DMS53 treated with DMSO at 0.1 percent for 48 hours (cell line): Measurements from ENCODE around the gene NDST4.

Source experiments
- DNase-seq: peaks from one replicate; lab custom pipeline; 2025; ENCODE audit not compliant: unreplicated experiment; lab: John Stamatoyannopoulos, UW

NDST4 gene

GRCh38 chr4:115113506-115114106 lies at the start of gene NDST4:
NDST4 (minus strand) TSS chr4:115113620; CDS start chr4:115077036, 36,584 bp downstream.
- peak; percentile 79 for DNase-seq

GRCh38 chr4:115159141-115159540 lies 45.7 kb upstream of the NDST4 start:
- DNase-seq, result no peak

- DNase-seq, result no peak
These were observed 44.9 kb upstream of the NDST4 start for GRCh38 chr4:115158296-115158695.

- DNase-seq, result no peak
These were observed 41.4 kb upstream of the NDST4 start for GRCh38 chr4:115154826-115155225.

- no peak for DNase-seq
These were observed 39.5 kb upstream of the NDST4 start for GRCh38 chr4:115152965-115153364.

- no peak for DNase-seq
These were observed 38.7 kb upstream of the NDST4 start for GRCh38 chr4:115152081-115152480.

GRCh38 chr4:115149106-115149505 lies 35.7 kb upstream of the NDST4 start:
- DNase-seq, result no peak

- DNase-seq, result peak; percentile 59
These were observed 32.2 kb upstream of the NDST4 start for GRCh38 chr4:115145393-115146160.

GRCh38 chr4:115128037-115128436 lies 14.6 kb upstream of the NDST4 start:
- no peak for DNase-seq

- no peak for DNase-seq
These were observed 13.1 kb upstream of the NDST4 start for GRCh38 chr4:115126491-115126890.

- DNase-seq, result no peak
These were observed 8.1 kb upstream of the NDST4 start for GRCh38 chr4:115121351-115122043.

GRCh38 chr4:115119804-115120352 lies 6.5 kb upstream of the NDST4 start:
- DNase-seq, result no peak

- no peak for DNase-seq
These were observed 4.2 kb upstream of the NDST4 start for GRCh38 chr4:115117651-115118050.

- DNase-seq, result peak; percentile 26
These were observed 2.9 kb downstream of the NDST4 start for GRCh38 chr4:115110191-115111181.

- no peak for DNase-seq
These were observed 4.6 kb downstream of the NDST4 start for GRCh38 chr4:115108850-115109249.

GRCh38 chr4:115107411-115107810 lies 6.0 kb downstream of the NDST4 start:
- no peak for DNase-seq

GRCh38 chr4:115101675-115102074 lies 11.7 kb downstream of the NDST4 start:
- no peak for DNase-seq

- peak; percentile 66 for DNase-seq
These were observed 22.8 kb downstream of the NDST4 start for GRCh38 chr4:115090483-115091075.

- DNase-seq, result no peak
These were observed 30.8 kb downstream of the NDST4 start for GRCh38 chr4:115082633-115083032.

- no peak for DNase-seq
These were observed 36.7 kb downstream of the NDST4 start for GRCh38 chr4:115076691-115077090.
